B cell (primary cell): ENCODE data around the gene ARHGAP18. TPM values are rescaled to one million over a fixed set of nuclear protein-coding genes. Genes with fewer than 3 reads are reported as not detected.

Experiments
- ATAC-seq: fragments of 200-7000 bp; cut with Tn5 transposase; one replicate; pipeline ENCODE4 v1.10.0; 2021; ENCODE audit warnings: low read depth, mild to moderate bottlenecking, moderate number of reproducible peaks, moderate library complexity
- CTCF ChIA-PET: fragments of 350-600 bp; sonication (Branson Sonifier 250); formaldehyde crosslinking; loops from one replicate; lab custom pipeline; 2021; ENCODE audit warnings: antibody characterized with exemption, inconsistent platforms; lab: Charles Lee
- POLR2A ChIA-PET: fragments of 350-600 bp; sonication (Branson Sonifier 250); formaldehyde crosslinking; loops from one replicate; lab custom pipeline; 2021; ENCODE audit warnings: antibody characterized with exemption; lab: Charles Lee
- DNase-seq: peaks from one replicate; pipeline ENCODE4 v3.0.0; 2013
- H2AFZ ChIP-seq: 2 replicates; pipeline ENCODE4 v1.6.1; 2012; ENCODE audit warnings: mild to moderate bottlenecking, low read depth, low read length; ENCODE audit not compliant: insufficient read depth, poor library complexity, severe bottlenecking
- H3K27ac ChIP-seq, 2 donors: 1 replicate in 1 of 2; 2 replicates in 1 of 2; pipeline ENCODE4 v1.5.1; 2012 to 2013; ENCODE audit warnings: low read length in 2 of 2, mild to moderate bottlenecking in 2 of 2, moderate library complexity in 1 of 2
- H3K27me3 ChIP-seq, 4 experiments: fragments of 200-600 bp in 1 of 4; sonication (generic) in 1 of 4; replicated peaks in 1 of 4; 1 replicate in 2 of 4; 2 replicates in 2 of 4; pipeline versions ENCODE4 v1.6.1 to v1.7.0; 2013 to 2016; ENCODE audit warnings: low read length in 3 of 4, mild to moderate bottlenecking in 2 of 4, mixed read lengths in 1 of 4, moderate library complexity in 1 of 4; ENCODE audit not compliant: insufficient read depth in 4 of 4, control insufficient read depth in 3 of 4; ENCODE audit errors: control extremely low read depth in 1 of 4
- H3K36me3 ChIP-seq, 2 experiments: replicated peaks in 1 of 2; 1 replicate in 1 of 2; 2 replicates in 1 of 2; pipeline versions ENCODE4 v1.6.1 to v1.7.1; 2013; ENCODE audit warnings: low read length in 1 of 2; ENCODE audit not compliant: insufficient read depth in 2 of 2, control insufficient read depth in 1 of 2; ENCODE audit errors: control extremely low read depth in 1 of 2, extremely low read depth in 1 of 2
- H3K4me1 ChIP-seq, 2 donors: fragments of 200-600 bp in 1 of 2; sonication (generic) in 1 of 2; 1 replicate in 1 of 2; 2 replicates in 1 of 2; pipeline versions ENCODE4 v1.5.1 to v1.6.1; 2013 to 2017; ENCODE audit warnings: low read length in 2 of 2; ENCODE audit not compliant: control insufficient read depth in 2 of 2, insufficient read depth in 2 of 2
- H3K4me2 ChIP-seq: replicated peaks from 2 replicates; pipeline ENCODE3; 2012; ENCODE audit warnings: mild to moderate bottlenecking, low read depth, low read length; ENCODE audit not compliant: poor library complexity, severe bottlenecking
- H3K4me3 ChIP-seq, 5 experiments: fragments of 200-600 bp in 1 of 5; sonication (generic) in 1 of 5; 1 replicate in 3 of 5; 2 replicates in 2 of 5; pipeline versions ENCODE4 v1.5.1 to v1.7.0; 2011 to 2016; ENCODE audit warnings: low read length in 4 of 5, mild to moderate bottlenecking in 4 of 5, low read depth in 2 of 5, control low read depth in 1 of 5, moderate library complexity in 1 of 5; ENCODE audit not compliant: insufficient read depth in 1 of 5; ENCODE audit errors: control extremely low read depth in 1 of 5, extremely low read depth in 1 of 5
- H3K79me2 ChIP-seq: fragments of 200-600 bp; sonication (generic); one replicate; pipeline ENCODE4 v1.6.0; 2016; ENCODE audit warnings: low read length; ENCODE audit not compliant: control insufficient read depth, insufficient read depth
- H3K9ac ChIP-seq: fragments of 200-600 bp; sonication (generic); 2 replicates; pipeline ENCODE4 v1.6.1; 2017; ENCODE audit warnings: mild to moderate bottlenecking, low read length, moderate library complexity
- H3K9me3 ChIP-seq, 3 donors: one replicate each; pipeline versions ENCODE4 v1.6.1 to v1.7.1; 2013; ENCODE audit warnings: low read length in 2 of 3; ENCODE audit not compliant: control insufficient read depth in 2 of 3, insufficient read depth in 1 of 3; ENCODE audit errors: control extremely low read depth in 1 of 3
- H4K20me1 ChIP-seq: 2 replicates; pipeline ENCODE4 v1.6.0; 2012; ENCODE audit warnings: mild to moderate bottlenecking, low read length; ENCODE audit not compliant: insufficient read depth, control insufficient read depth, poor library complexity, severe bottlenecking
- H3K27ac Mint-ChIP-seq: one replicate; pipeline ENCODE4 v1.8.0; 2021; ENCODE audit warnings: mixed read lengths
- H3K27me3 Mint-ChIP-seq: one replicate; pipeline ENCODE4 v1.8.0; 2021; ENCODE audit warnings: mixed read lengths
- H3K4me1 Mint-ChIP-seq: one replicate; pipeline ENCODE4 v1.8.0; 2021; ENCODE audit warnings: mixed read lengths
- H3K4me3 Mint-ChIP-seq: one replicate; pipeline ENCODE4 v1.8.0; 2021; ENCODE audit warnings: mixed read lengths
- H3K9me3 Mint-ChIP-seq: one replicate; pipeline ENCODE4 v1.8.0; 2022; ENCODE audit warnings: mixed read lengths; ENCODE audit not compliant: insufficient read depth
- EZH2 ChIP-seq: IDR thresholded peaks from 2 replicates; pipeline ENCODE4 v1.6.1; 2012; ENCODE audit warnings: borderline replicate concordance, low read depth, mild to moderate bottlenecking, moderate library complexity, low read length; ENCODE audit not compliant: insufficient read depth, poor library complexity, severe bottlenecking
- WGBS: methylation state at CpG from one replicate; pipeline ENCODE4 v1.1.5; 2013; ENCODE audit warnings: missing lambda C conversion rate; ENCODE audit not compliant: insufficient coverage; 5-methylcytosine and 5-hydroxymethylcytosine counted together
- intact Hi-C: fragments of 100-400 bp; cut with micrococcal nuclease; formaldehyde crosslinking; loops from one replicate; pipeline ENCODE4 v1.10.0; 2022
- polyA plus RNA-seq: library from polyadenylated mRNA; depleted of rRNA; stranded (reverse); fragments of >200 nt; gene quantifications from 2 replicates; pipeline ENCODE4 v1.2.3, GENCODE V29; 2012
- total RNA-seq, 2 donors: library from RNA; stranded (reverse); fragments of 120-200 nt in 1 of 2; gene quantifications; 1 replicate in 1 of 2; 2 replicates in 1 of 2; pipeline versions ENCODE4 v1.2.3 to v1.2.4, GENCODE V29; 2013 to 2022
- TF ChIP-seq, protein P1 (sequence below): fragments of 200-600 bp; IDR thresholded peaks from one replicate; pipeline ENCODE4 v1.8.0; 2022; ENCODE audit warnings: antibody characterized with exemption, mild to moderate bottlenecking

Gene ARHGAP18
- total and polyA plus RNA-seq, 2 donors (not counting 1 experiment from before 2014, with no cell fraction given), result 0.95 to 3.9 TPM

DNA sequence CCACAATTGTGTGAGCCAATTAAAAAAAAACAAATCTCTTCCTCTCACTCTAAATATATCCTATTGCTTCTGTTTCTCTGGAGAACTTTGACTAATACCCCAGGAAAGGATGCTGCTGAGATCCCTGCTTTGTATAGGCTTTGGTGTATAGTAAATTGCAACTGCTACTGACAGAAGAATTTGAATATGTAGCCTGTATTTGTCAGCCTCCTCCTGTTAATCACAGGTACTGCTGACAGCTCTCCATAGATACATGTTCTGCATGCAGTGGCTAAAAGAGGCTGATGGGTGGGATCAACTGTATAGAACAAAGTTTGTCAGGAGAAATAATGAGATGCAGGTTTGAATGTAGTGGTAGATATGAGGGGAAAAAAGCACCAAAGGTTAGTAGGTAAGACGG, 95.0 kb downstream of the ARHGAP18 start:
- Histone ChIP-seq H3K27ac (no peak overlapping the region), H3K9me3 (no peaks in the 10 kb centered on the region), H3K4me1 (no peaks in the 10 kb centered on the region), H2AFZ (no peak overlapping the region), H3K9ac (no peak overlapping the region), H3K27me3 (no peaks in the 10 kb centered on the region), H3K79me2 (no peaks in the 10 kb centered on the region), H3K4me2 (no peak overlapping the region), H4K20me1 (no peaks in the 10 kb centered on the region), H3K4me3 (no peak overlapping the region), H3K36me3 (no peaks in the 10 kb centered on the region)
- Mint-ChIP-seq H3K4me3 (no peak overlapping the region), H3K4me1 (no peaks in the 10 kb centered on the region), H3K27me3 (no peaks in the 10 kb centered on the region), H3K9me3 (no peaks in the 10 kb centered on the region), H3K27ac (no peak overlapping the region)
- no peak for TF ChIP-seq EZH2
- TF ChIP-seq, protein P1, sequence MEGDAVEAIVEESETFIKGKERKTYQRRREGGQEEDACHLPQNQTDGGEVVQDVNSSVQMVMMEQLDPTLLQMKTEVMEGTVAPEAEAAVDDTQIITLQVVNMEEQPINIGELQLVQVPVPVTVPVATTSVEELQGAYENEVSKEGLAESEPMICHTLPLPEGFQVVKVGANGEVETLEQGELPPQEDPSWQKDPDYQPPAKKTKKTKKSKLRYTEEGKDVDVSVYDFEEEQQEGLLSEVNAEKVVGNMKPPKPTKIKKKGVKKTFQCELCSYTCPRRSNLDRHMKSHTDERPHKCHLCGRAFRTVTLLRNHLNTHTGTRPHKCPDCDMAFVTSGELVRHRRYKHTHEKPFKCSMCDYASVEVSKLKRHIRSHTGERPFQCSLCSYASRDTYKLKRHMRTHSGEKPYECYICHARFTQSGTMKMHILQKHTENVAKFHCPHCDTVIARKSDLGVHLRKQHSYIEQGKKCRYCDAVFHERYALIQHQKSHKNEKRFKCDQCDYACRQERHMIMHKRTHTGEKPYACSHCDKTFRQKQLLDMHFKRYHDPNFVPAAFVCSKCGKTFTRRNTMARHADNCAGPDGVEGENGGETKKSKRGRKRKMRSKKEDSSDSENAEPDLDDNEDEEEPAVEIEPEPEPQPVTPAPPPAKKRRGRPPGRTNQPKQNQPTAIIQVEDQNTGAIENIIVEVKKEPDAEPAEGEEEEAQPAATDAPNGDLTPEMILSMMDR, result no peak
- no peak for ATAC-seq
- no peak for DNase-seq
- ChIA-PET CTCF (interaction anchor here (0.9 kb wide), 1 partner anchor 114 kb away, joined by 3 read pairs; no protein-coding TSS in a partner anchor), POLR2A (interaction anchor here (0.7 kb wide), 1 partner anchor 103 kb away, joined by 4 read pairs; no protein-coding TSS in a partner anchor)
- intact Hi-C loops, result no loop called here
- no CpG with 5 or more reads among the region's 1 CpG for WGBS

DNA sequence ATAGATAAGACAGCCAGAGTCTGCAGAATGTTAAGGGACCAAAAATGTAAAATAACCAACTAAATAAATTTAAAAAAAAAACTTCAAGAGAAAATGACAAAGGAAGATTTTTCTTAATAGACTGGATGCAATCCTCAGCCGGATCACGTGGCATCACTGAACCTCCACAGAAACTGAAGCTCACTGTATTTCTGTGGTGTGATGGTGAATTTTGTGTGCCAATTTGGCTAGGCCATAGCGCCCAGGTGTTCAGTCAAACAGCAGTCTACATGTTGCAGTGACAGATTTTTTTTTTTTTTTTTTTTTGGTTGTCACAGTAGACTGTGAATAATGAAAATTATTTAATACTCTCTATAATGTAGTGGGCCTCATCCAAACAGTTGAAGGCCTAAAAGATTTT, 95.5 kb downstream of the ARHGAP18 start:
- Histone ChIP-seq H3K27ac (no peak overlapping the region), H3K9me3 (no peaks in the 10 kb centered on the region), H3K4me1 (no peaks in the 10 kb centered on the region), H4K20me1 (no peaks in the 10 kb centered on the region), H3K36me3 (no peaks in the 10 kb centered on the region), H3K9ac (no peak overlapping the region), H3K4me2 (no peak overlapping the region), H3K27me3 (no peaks in the 10 kb centered on the region), H2AFZ (no peak overlapping the region), H3K4me3 (no peak overlapping the region), H3K79me2 (no peaks in the 10 kb centered on the region)
- Mint-ChIP-seq H3K27ac (no peak overlapping the region), H3K9me3 (no peaks in the 10 kb centered on the region), H3K4me1 (no peaks in the 10 kb centered on the region), H3K4me3 (no peak overlapping the region), H3K27me3 (no peaks in the 10 kb centered on the region)
- 92% methylated on average over 2 of the region's 3 CpGs for WGBS
- TF ChIP-seq EZH2, result no peak
- TF ChIP-seq, protein P1, result no peak
- ChIA-PET CTCF (interaction anchor here (0.9 kb wide), 1 partner anchor 115 kb away, joined by 3 read pairs; no protein-coding TSS in a partner anchor), POLR2A (interaction anchor here (0.7 kb wide), 1 partner anchor 103 kb away, joined by 4 read pairs; no protein-coding TSS in a partner anchor)
- intact Hi-C loops, result no loop called here
- no peak for ATAC-seq
- DNase-seq, result no peak
